Activated CD4-positive, alpha-beta T cell treated with anti-CD3 and anti-CD28 coated beads, Interleukin-2, amount 10 ng/mL, durations not matched to agents 7 days and 5 days (primary cell): Measurements from ENCODE around the gene TAS2R38. TPM values are rescaled to one million over a fixed set of nuclear protein-coding genes. Genes with fewer than 3 reads are reported as not detected.

Experiments used
- CTCF ChIA-PET: fragments of 350-600 bp; sonication (Branson Sonifier 250); formaldehyde crosslinking; loops from one replicate; lab custom pipeline; 2021; ENCODE audit warnings: antibody characterized with exemption; lab: Charles Lee
- POLR2A ChIA-PET: fragments of 350-600 bp; sonication (Branson Sonifier 250); formaldehyde crosslinking; loops from one replicate; lab custom pipeline; 2021; ENCODE audit warnings: antibody characterized with exemption; lab: Charles Lee
- DNase-seq: peaks from one replicate; pipeline ENCODE4 v3.0.0-alpha.2; 2020
- H3K27ac Mint-ChIP-seq: one replicate; pipeline ENCODE4 v1.8.0; 2021; ENCODE audit warnings: mild to moderate bottlenecking, moderate library complexity, mixed read lengths
- H3K27me3 Mint-ChIP-seq: one replicate; pipeline ENCODE4 v1.8.0; 2021; ENCODE audit warnings: mixed read lengths
- H3K36me3 Mint-ChIP-seq: one replicate; pipeline ENCODE4 v1.8.0; 2021; ENCODE audit warnings: low read depth, mixed read lengths
- H3K4me1 Mint-ChIP-seq: one replicate; pipeline ENCODE4 v1.8.0; 2021; ENCODE audit warnings: mixed read lengths
- H3K4me3 Mint-ChIP-seq: one replicate; pipeline ENCODE4 v1.8.0; 2021; ENCODE audit warnings: mild to moderate bottlenecking, moderate library complexity, mixed read lengths
- H3K9me3 Mint-ChIP-seq: one replicate; pipeline ENCODE4 v1.8.0; 2021; ENCODE audit warnings: mixed read lengths
- total RNA-seq, 2 experiments: library from RNA; stranded (reverse); gene quantifications; one replicate each; pipeline ENCODE4 v1.2.3, GENCODE V29; 2021

TAS2R38 gene
- not detected for total RNA-seq

- ChIA-PET CTCF (no interaction called here), POLR2A (no interaction called here)
- no peak within 1 kb of the TSS for H3K4me3 Mint-ChIP-seq
- H3K27ac Mint-ChIP-seq = no peak within 1 kb of the TSS
- DNase-seq = no peak
- no peaks in the 10 kb centered on the region for H3K36me3 Mint-ChIP-seq
- H3K27me3 Mint-ChIP-seq = no peaks in the 10 kb centered on the region
- H3K4me1 Mint-ChIP-seq = peaks cover 15% of the 10 kb centered on the region
- no peaks in the 10 kb centered on the region for H3K9me3 Mint-ChIP-seq
Measured at GRCh38 chr7:141973673-141974072, at the start of gene TAS2R38. TSS of gene TAS2R38 (minus strand) at chr7:141973773. CDS start at chr7:141973689, 84 bp downstream.

GRCh38 chr7:142018154-142018553 lies 44.6 kb upstream of the TAS2R38 start:
- no peak overlapping the region for H3K27ac Mint-ChIP-seq
- H3K4me1 Mint-ChIP-seq = no peaks in the 10 kb centered on the region
- H3K36me3 Mint-ChIP-seq = no peaks in the 10 kb centered on the region
- H3K9me3 Mint-ChIP-seq = no peaks in the 10 kb centered on the region
- POLR2A ChIA-PET = no interaction called here
- H3K27me3 Mint-ChIP-seq = peaks cover 10% of the 10 kb centered on the region
- no peak overlapping the region for H3K4me3 Mint-ChIP-seq
- CTCF ChIA-PET = no interaction called here
- no peak for DNase-seq

GRCh38 chr7:142017451-142017850 lies 43.9 kb upstream of the TAS2R38 start:
- POLR2A ChIA-PET = no interaction called here
- Mint-ChIP-seq H3K27ac (no peak overlapping the region), H3K9me3 (no peaks in the 10 kb centered on the region), H3K36me3 (no peaks in the 10 kb centered on the region), H3K4me1 (no peaks in the 10 kb centered on the region), H3K4me3 (no peak overlapping the region), H3K27me3 (peaks cover 15% of the 10 kb centered on the region)
- CTCF ChIA-PET = interaction anchor here (1.1 kb wide), 1 partner anchor 147 kb away, joined by 3 read pairs; no protein-coding TSS in a partner anchor
- DNase-seq = no peak

- no peaks in the 10 kb centered on the region for H3K9me3 Mint-ChIP-seq
- H3K27me3 Mint-ChIP-seq = peaks cover 17% of the 10 kb centered on the region
- no peak overlapping the region for H3K4me3 Mint-ChIP-seq
- H3K4me1 Mint-ChIP-seq = no peaks in the 10 kb centered on the region
- H3K36me3 Mint-ChIP-seq = no peaks in the 10 kb centered on the region
- CTCF ChIA-PET = no interaction called here
- POLR2A ChIA-PET = no interaction called here
- no peak for DNase-seq
- no peak overlapping the region for H3K27ac Mint-ChIP-seq
Measured at GRCh38 chr7:142012825-142013511, 39.4 kb upstream of the TAS2R38 start.

GRCh38 chr7:142010952-142011548 lies 37.5 kb upstream of the TAS2R38 start:
- Mint-ChIP-seq H3K36me3 (no peaks in the 10 kb centered on the region), H3K9me3 (no peaks in the 10 kb centered on the region)

GRCh38 chr7:142009187-142009586 lies 35.6 kb upstream of the TAS2R38 start:
- CTCF ChIA-PET = no interaction called here
- Mint-ChIP-seq H3K4me1 (no peaks in the 10 kb centered on the region), H3K27me3 (peaks cover 14% of the 10 kb centered on the region), H3K27ac (no peak overlapping the region), H3K9me3 (no peaks in the 10 kb centered on the region), H3K4me3 (no peak overlapping the region), H3K36me3 (no peaks in the 10 kb centered on the region)
- POLR2A ChIA-PET = no interaction called here
- no peak for DNase-seq

More at GRCh38 chr7:142010952-142011548, 37.5 kb upstream of the TAS2R38 start:
- peaks cover 14% of the 10 kb centered on the region for H3K27me3 Mint-ChIP-seq
- no peaks in the 10 kb centered on the region for H3K4me1 Mint-ChIP-seq
- DNase-seq = no peak
- CTCF ChIA-PET = no interaction called here
- POLR2A ChIA-PET = no interaction called here
- no peak overlapping the region for H3K4me3 Mint-ChIP-seq
- no peak overlapping the region for H3K27ac Mint-ChIP-seq

GRCh38 chr7:142006577-142006976 lies 33.0 kb upstream of the TAS2R38 start:
- Mint-ChIP-seq H3K4me3 (no peak overlapping the region), H3K27ac (no peak overlapping the region), H3K4me1 (no peaks in the 10 kb centered on the region), H3K36me3 (no peaks in the 10 kb centered on the region), H3K9me3 (no peaks in the 10 kb centered on the region), H3K27me3 (peaks cover 20% of the 10 kb centered on the region)
- POLR2A ChIA-PET = no interaction called here
- DNase-seq = no peak
- CTCF ChIA-PET = no interaction called here

- H3K27ac Mint-ChIP-seq = no peak overlapping the region
Measured at GRCh38 chr7:142002179-142002578, 28.6 kb upstream of the TAS2R38 start.

GRCh38 chr7:142001163-142001874 lies 27.7 kb upstream of the TAS2R38 start:
- H3K27me3 Mint-ChIP-seq = peaks cover 20% of the 10 kb centered on the region
- H3K4me1 Mint-ChIP-seq = no peaks in the 10 kb centered on the region
- ChIA-PET CTCF (no interaction called here), POLR2A (no interaction called here)
- no peak overlapping the region for H3K27ac Mint-ChIP-seq
- H3K4me3 Mint-ChIP-seq = no peak overlapping the region
- no peak for DNase-seq
- no peaks in the 10 kb centered on the region for H3K9me3 Mint-ChIP-seq
- no peaks in the 10 kb centered on the region for H3K36me3 Mint-ChIP-seq

More at GRCh38 chr7:142002179-142002578, 28.6 kb upstream of the TAS2R38 start:
- ChIA-PET POLR2A (no interaction called here), CTCF (no interaction called here)
- Mint-ChIP-seq H3K27me3 (peaks cover 20% of the 10 kb centered on the region), H3K4me1 (no peaks in the 10 kb centered on the region), H3K4me3 (no peak overlapping the region), H3K9me3 (no peaks in the 10 kb centered on the region), H3K36me3 (no peaks in the 10 kb centered on the region)
- DNase-seq = no peak

- peaks cover 2% of the 10 kb centered on the region for H3K9me3 Mint-ChIP-seq
- H3K27ac Mint-ChIP-seq = no peak overlapping the region
- no peak for DNase-seq
- ChIA-PET POLR2A (no interaction called here), CTCF (no interaction called here)
- no peaks in the 10 kb centered on the region for H3K4me1 Mint-ChIP-seq
- H3K4me3 Mint-ChIP-seq = no peak overlapping the region
- H3K36me3 Mint-ChIP-seq = no peaks in the 10 kb centered on the region
- H3K27me3 Mint-ChIP-seq = peaks cover 20% of the 10 kb centered on the region
Measured at GRCh38 chr7:142000244-142000643, 26.7 kb upstream of the TAS2R38 start.

- H3K4me3 Mint-ChIP-seq = no peak overlapping the region
- CTCF ChIA-PET = no interaction called here
- peaks cover 18% of the 10 kb centered on the region for H3K27me3 Mint-ChIP-seq
Measured at GRCh38 chr7:141999058-141999623, 25.6 kb upstream of the TAS2R38 start.

GRCh38 chr7:141993354-141993753 lies 19.8 kb upstream of the TAS2R38 start:
- Mint-ChIP-seq H3K4me3 (no peak overlapping the region), H3K27me3 (no peaks in the 10 kb centered on the region), H3K4me1 (peaks cover 6% of the 10 kb centered on the region), H3K36me3 (no peaks in the 10 kb centered on the region), H3K27ac (no peak overlapping the region), H3K9me3 (peaks cover 2% of the 10 kb centered on the region)
- no peak for DNase-seq
- POLR2A ChIA-PET = no interaction called here
- CTCF ChIA-PET = no interaction called here

More at GRCh38 chr7:141999058-141999623, 25.6 kb upstream of the TAS2R38 start:
- peaks cover 2% of the 10 kb centered on the region for H3K9me3 Mint-ChIP-seq
- no peak for DNase-seq
- POLR2A ChIA-PET = no interaction called here
- H3K27ac Mint-ChIP-seq = no peak overlapping the region
- no peaks in the 10 kb centered on the region for H3K4me1 Mint-ChIP-seq
- H3K36me3 Mint-ChIP-seq = no peaks in the 10 kb centered on the region

GRCh38 chr7:141992688-141993087 lies 19.1 kb upstream of the TAS2R38 start:
- POLR2A ChIA-PET = no interaction called here
- CTCF ChIA-PET = interaction anchor here (1.2 kb wide), 1 partner anchor 16 kb away, joined by 3 read pairs; no protein-coding TSS in a partner anchor
- peaks cover 2% of the 10 kb centered on the region for H3K9me3 Mint-ChIP-seq

More at GRCh38 chr7:141992688-141993087, 19.1 kb upstream of the TAS2R38 start:
- Mint-ChIP-seq H3K36me3 (no peaks in the 10 kb centered on the region), H3K4me1 (peaks cover 6% of the 10 kb centered on the region), H3K4me3 (no peak overlapping the region), H3K27ac (no peak overlapping the region), H3K27me3 (no peaks in the 10 kb centered on the region)
- DNase-seq = no peak
